GM10248 (cell line): ENCODE data around the gene ASCC3.
A peak's percentile ranks its signal among the peaks of the same experiment; 100 is the strongest.

Experiments used
- CTCF ChIA-PET: fragments of 300-600 bp; sonication (Branson Sonifier 250); formaldehyde crosslinking; extraction: SDS; loops from one replicate; lab custom pipeline; 2021; ENCODE audit warnings: antibody characterized with exemption; lab: Yijun Ruan, JAX
- POLR2A ChIA-PET: fragments of 350-650 bp; sonication (Branson Sonifier 250); formaldehyde crosslinking; extraction: SDS; loops from one replicate; lab custom pipeline; 2020; ENCODE audit warnings: antibody characterized with exemption; lab: Yijun Ruan, JAX
- DNase-seq: peaks from one replicate; pipeline ENCODE4 v3.0.0; 2012; ENCODE audit errors: extremely low spot score
- CTCF ChIP-seq: IDR thresholded peaks from 2 replicates; pipeline ENCODE4 v1.5.1; 2012; ENCODE audit warnings: mild to moderate bottlenecking, low read depth; ENCODE audit errors: extremely low read depth, missing control alignments, control extremely low read depth

The ASCC3 gene

GRCh38 chr6:100671740-100672139 lies 209.4 kb downstream of the ASCC3 start:
- CTCF ChIA-PET = no interaction called here
- POLR2A ChIA-PET = no interaction called here
- no peak for DNase-seq
- no peak for TF ChIP-seq CTCF

GRCh38 chr6:100670056-100670455 lies 211.1 kb downstream of the ASCC3 start:
- ChIA-PET POLR2A (no interaction called here), CTCF (no interaction called here)
- TF ChIP-seq CTCF = no peak
- DNase-seq = no peak

- TF ChIP-seq CTCF = no peak
- DNase-seq = peak; percentile 37
- CTCF ChIA-PET = interaction anchor here (0.9 to 4.1 kb wide), 20 partner anchors 12 to 796 kb away, joined by 3 to 28 read pairs (median 4); no protein-coding TSS in a partner anchor
- POLR2A ChIA-PET = no interaction called here
Observed at GRCh38 chr6:100665041-100665380, 216.1 kb downstream of the ASCC3 start.

- TF ChIP-seq CTCF = peak; percentile 52
- DNase-seq = no peak
- ChIA-PET CTCF (interaction anchor here (0.7 to 4.1 kb wide), 28 partner anchors 9 to 796 kb away, joined by 3 to 28 read pairs (median 4); no protein-coding TSS in a partner anchor), POLR2A (no interaction called here)
Observed at GRCh38 chr6:100664274-100665040, 216.7 kb downstream of the ASCC3 start.

GRCh38 chr6:100663219-100663863 lies 217.8 kb downstream of the ASCC3 start:
- CTCF ChIA-PET = interaction anchor here (0.7 to 4.1 kb wide), 19 partner anchors 10 to 795 kb away, joined by 3 to 28 read pairs (median 4); no protein-coding TSS in a partner anchor
- POLR2A ChIA-PET = no interaction called here
- no peak for TF ChIP-seq CTCF
- no peak for DNase-seq

GRCh38 chr6:100662264-100662663 lies 218.9 kb downstream of the ASCC3 start:
- no peak for DNase-seq
- TF ChIP-seq CTCF = no peak
- POLR2A ChIA-PET = no interaction called here
- CTCF ChIA-PET = interaction anchor here (1.0 to 4.1 kb wide), 5 partner anchors 11 to 576 kb away, joined by 3 to 28 read pairs (median 3); no protein-coding TSS in a partner anchor
